Hindlimb muscle (tissue), 1 donor: ENCODE measurements around the gene DNAAF1. TPM values are rescaled to one million over a fixed set of nuclear protein-coding genes. Genes with fewer than 3 reads are reported as not detected.
"Not testable (repeated sequence)": the region's sequence is repeated elsewhere in the genome, so short reads cannot be mapped to it uniquely, and the experiment has no call there.

Experiments used
- DNase-seq: peaks from one replicate; pipeline ENCODE4 v3.0.0-alpha.2; 2013
- polyA plus RNA-seq: library from polyadenylated mRNA; unstranded; fragments of 120-200 nt; gene quantifications from one replicate; pipeline ENCODE4 v1.2.1, GENCODE V29; 2013; ENCODE audit not compliant: insufficient read length

DNAAF1 gene
- 0.41 TPM for polyA plus RNA-seq

- peak; percentile 93 for DNase-seq
Observed at GRCh38 chr16:84144859-84145639, at the start of gene DNAAF1, which contains the start of gene HSDL1. TSS of gene DNAAF1 (plus strand) at chr16:84145308. CDS start at chr16:84145441, 133 bp downstream. TSS of gene HSDL1 (minus strand) at chr16:84145177. CDS start at chr16:84131321, 13,856 bp downstream.

GRCh38 chr16:84095466-84095865, 49.6 kb upstream of the DNAAF1 start:
- no peak for DNase-seq

DNA sequence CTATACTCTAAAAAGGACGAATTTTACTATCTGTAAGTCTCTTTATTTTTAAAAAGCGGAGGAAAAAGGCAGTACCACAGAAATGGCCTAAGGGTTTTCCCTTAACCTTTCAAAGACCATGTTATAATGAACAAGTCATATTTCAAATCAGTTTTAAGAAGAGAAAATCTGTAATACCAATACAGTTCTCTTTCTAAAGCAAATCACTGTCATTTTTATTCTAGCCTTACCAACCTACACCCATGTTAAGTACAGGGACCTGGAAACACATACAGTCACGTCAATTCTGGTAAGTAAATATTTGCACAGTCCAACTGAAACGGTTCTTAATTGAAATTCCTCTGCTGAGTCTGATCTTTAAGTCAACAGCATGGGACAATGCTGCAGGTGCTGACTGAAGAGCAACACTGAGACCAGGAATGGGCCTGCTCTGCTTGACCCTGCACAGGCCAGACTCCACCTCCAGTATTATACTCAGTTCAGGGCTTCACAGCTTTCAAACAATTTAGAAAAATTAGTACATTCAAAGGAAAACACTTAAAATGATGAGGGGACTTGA, 48.6 kb upstream of the DNAAF1 start:
- DNase-seq: no peak

- no peak for DNase-seq
Observed at GRCh38 chr16:84098939-84099338, 46.2 kb upstream of the DNAAF1 start.

GRCh38 chr16:84103678-84104077, 41.4 kb upstream of the DNAAF1 start:
- DNase-seq: no peak

- no peak for DNase-seq
Observed at GRCh38 chr16:84104231-84104630, 40.9 kb upstream of the DNAAF1 start.

- DNase-seq: no peak
Observed at GRCh38 chr16:84105301-84105815, 39.8 kb upstream of the DNAAF1 start.

DNA sequence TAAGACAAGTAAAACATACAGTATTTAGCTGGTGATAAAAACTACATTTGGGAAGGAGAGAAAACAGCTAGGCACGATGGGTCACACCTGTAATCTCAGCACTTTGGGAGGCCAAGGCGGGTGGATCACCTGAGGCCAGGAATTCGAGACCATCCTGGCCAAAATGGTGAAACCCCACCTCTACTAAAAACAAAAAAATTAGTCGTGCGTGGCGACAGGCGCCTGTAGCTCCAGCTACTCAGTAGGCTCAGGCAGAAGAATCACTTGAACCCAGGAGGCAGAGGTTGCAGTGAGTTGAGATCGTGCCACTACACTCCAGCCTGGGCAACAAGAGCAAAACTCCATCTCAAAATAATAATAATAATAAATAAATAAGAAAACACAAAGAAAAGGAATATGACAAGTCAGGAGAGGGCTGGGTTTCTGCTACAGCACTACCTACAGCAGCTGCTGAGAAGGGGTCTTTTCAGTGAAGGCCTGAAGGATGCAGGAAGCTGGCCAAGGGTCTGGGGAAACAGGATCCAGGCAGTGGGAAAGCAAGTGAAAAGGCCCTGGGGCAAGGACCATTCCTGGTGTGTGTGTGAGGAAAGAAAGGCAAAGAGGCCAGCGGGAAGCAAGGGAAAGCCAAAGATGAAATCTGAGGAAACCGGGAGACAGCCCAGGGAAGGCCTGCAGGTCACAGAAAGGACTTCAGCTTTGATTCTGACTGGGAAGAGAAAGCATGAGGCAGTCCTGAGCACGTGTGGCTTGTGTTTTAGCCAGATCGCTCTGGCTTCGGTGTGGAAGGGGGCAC, 39.0 kb upstream of the DNAAF1 start:
- no peak for DNase-seq

DNA sequence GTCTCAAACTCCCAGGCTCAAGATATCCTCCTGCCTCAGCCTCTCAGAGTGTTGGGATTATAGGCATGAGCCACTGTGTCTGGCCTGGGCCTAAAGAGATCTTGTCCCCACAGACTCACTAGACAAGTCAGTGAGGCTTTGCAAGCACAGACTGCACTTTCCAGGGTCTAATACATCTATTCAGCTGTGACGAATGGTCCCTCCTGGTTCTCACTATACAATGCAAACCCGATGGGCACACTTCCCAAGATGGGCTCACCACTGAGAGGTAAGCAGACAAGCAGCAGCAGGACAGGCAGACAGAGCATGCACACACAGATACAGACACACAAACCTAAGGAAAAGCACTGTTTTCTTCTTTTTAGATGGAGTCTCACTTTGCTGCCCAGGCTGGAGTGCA, 37.2 kb upstream of the DNAAF1 start:
- no peak for DNase-seq

GRCh38 chr16:84109598-84110335, 35.3 kb upstream of the DNAAF1 start:
- no peak for DNase-seq

GRCh38 chr16:84110527-84110926, 34.6 kb upstream of the DNAAF1 start:
- DNase-seq: no peak

- no peak for DNase-seq
Observed at GRCh38 chr16:84111525-84111924, 33.6 kb upstream of the DNAAF1 start.

DNA sequence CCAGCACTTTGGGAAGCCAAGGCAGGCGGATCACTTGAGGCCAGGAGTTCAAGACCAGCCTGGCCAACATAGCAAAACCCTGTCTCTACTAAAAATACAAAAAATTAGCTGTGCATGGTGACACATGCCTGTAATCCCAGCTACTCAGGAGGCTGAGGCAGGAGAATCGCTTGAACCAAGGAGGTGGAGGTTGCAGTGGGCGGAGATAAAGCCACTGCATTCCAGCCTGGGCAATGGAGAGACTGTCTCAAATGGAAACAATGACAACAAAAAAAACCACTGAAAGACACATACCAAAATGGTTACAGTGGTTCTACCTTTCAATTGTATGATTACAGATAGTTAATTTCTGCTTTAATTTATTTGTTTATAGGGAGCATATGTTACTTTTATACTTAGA, 33.2 kb upstream of the DNAAF1 start:
- not testable (repeated sequence) for DNase-seq

- peak; percentile 34 for DNase-seq
Observed at GRCh38 chr16:84115919-84116719, 29.0 kb upstream of the DNAAF1 start.

GRCh38 chr16:84116720-84117493, 28.2 kb upstream of the DNAAF1 start, which contains the start of gene MBTPS1:
TSS of gene MBTPS1 (minus strand) at chr16:84116942. CDS start at chr16:84101783, 15,159 bp downstream.
- peak; percentile 99 for DNase-seq

- DNase-seq: no peak
Observed at GRCh38 chr16:84117494-84117843, 27.6 kb upstream of the DNAAF1 start.

DNA sequence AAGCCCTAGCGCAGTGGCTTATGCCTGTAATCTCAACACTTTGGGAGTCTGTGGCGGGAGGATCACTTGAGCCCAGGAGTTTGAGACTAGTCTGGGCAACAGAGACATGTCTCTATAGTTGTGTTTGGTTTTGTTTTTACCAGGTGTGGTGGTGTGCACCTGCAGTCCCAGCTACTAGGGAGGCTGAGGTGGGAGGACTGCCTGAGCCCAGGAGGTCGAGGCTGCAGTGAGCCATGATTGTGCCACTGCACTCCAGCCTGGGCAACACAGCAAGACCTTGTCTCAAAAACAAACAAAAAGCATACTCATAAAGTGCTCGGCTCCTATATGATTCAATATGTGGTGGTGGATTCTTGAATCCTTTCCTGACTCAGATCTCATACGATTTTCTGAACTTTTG, 26.8 kb upstream of the DNAAF1 start:
- not testable (repeated sequence) for DNase-seq

- DNase-seq: no peak
Observed at GRCh38 chr16:84119368-84119767, 25.7 kb upstream of the DNAAF1 start.

DNA sequence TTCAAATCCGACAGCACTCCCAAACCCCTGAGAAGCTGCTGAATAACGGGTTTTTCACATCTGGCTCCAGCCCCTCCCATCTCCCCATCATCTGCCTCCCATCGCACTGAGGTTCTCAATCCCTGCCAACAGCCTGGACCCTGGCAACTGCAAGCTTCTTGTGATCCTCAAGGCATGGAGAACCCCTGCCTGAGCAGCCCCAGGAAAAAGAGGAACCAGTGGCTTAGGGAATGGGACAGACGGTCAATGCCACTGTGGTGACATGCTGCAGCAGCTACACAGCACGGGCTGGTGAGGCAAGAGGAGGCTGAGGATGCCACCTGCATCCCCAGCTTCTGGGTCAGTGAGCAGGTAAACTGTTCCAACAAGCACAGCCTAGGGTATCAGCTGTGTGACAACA, 25.1 kb upstream of the DNAAF1 start:
- no peak for DNase-seq

DNA sequence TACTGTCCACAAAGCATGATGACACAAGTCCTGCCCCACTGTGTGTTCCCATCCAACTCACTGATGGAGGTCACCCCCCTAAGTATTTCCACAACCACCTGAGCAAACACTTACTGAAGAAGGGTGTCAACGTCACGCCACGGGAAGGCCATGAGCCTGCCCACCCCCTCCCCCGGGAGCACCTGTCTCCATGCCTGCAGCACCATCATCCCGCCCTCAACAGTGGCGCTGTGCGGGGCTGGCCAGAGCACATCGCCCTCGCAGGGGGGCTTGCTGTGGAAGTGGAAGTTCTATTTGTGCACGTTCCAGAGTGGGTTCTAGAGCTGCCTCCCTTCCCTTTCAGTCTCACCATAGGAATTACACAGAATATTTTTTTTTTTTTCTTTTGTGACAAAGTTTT, 24.1 kb upstream of the DNAAF1 start:
- DNase-seq: no peak
